ENCODE results near the gene COL23A1.

DNA sequence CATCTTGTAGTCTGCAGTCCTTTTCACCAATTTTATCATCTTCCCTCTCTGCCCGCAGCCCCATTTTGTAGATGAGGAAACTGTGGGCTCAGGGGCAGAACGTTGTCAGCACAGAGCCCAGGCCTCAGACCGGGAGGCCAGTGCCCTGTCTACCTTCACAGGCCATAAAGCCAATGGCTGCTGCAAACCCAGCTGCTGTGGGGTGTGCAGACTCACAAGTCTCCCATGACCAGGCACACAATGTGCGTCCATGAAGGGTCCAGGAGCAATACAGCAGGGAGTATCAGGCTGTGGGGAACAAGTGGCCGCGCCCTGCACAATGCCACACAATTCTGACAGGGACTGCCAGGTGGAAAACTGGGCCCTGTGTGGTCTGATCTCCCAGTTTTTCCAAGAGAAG, 71.0 kb downstream of the COL23A1 start:
- TF ChIP-seq CEBPB (IDR thresholded peaks at IDR 0.05) (no peak), NR3C1 (IDR thresholded peaks at IDR 0.05) (no peak), MAFK (IDR thresholded peaks at IDR 0.05; ENCODE audit: partially characterized antibody) (no peak), POLR2A (IDR thresholded peaks at IDR 0.05; ENCODE audit: low read length) (no peak), TP53 (CRISPR knock-in tag; IDR thresholded peaks at IDR 0.05) (no peak), EP300 (IDR thresholded peaks at IDR 0.05) (no peak), NPAS2 (CRISPR knock-in tag; IDR thresholded peaks at IDR 0.05; ENCODE audit: borderline replicate concordance) (no peak), JUN (IDR thresholded peaks at IDR 0.05) (no peak)
- TF ChIP-seq, protein P1, sequence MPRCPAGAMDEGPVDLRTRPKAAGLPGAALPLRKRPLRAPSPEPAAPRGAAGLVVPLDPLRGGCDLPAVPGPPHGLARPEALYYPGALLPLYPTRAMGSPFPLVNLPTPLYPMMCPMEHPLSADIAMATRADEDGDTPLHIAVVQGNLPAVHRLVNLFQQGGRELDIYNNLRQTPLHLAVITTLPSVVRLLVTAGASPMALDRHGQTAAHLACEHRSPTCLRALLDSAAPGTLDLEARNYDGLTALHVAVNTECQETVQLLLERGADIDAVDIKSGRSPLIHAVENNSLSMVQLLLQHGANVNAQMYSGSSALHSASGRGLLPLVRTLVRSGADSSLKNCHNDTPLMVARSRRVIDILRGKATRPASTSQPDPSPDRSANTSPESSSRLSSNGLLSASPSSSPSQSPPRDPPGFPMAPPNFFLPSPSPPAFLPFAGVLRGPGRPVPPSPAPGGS (IDR thresholded peaks at IDR 0.05): no peak
- TF ChIP-seq, protein P2, sequence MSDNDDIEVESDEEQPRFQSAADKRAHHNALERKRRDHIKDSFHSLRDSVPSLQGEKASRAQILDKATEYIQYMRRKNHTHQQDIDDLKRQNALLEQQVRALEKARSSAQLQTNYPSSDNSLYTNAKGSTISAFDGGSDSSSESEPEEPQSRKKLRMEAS (IDR thresholded peaks at IDR 0.05): no peak

Measured in A549 (cell line).